Right atrium auricular region (tissue), 2 donors: ENCODE data around the gene RNF222. TPM values are rescaled to one million over a fixed set of nuclear protein-coding genes. Genes with fewer than 3 reads are reported as not detected.
A peak's percentile ranks its signal among the peaks of the same experiment; 100 is the strongest.
"Not testable (repeated sequence)": the region's sequence is repeated elsewhere in the genome, so short reads cannot be mapped to it uniquely, and the experiment has no call there.

Source experiments
- DNase-seq: peaks from one replicate; pipeline ENCODE4 v3.0.0-alpha.2; 2019; ENCODE audit warnings: low spot score
- H3K27ac ChIP-seq, 2 donors: fragments of 200-600 bp; sonication (generic); 1 replicate in 1 of 2; 2 replicates in 1 of 2; pipeline ENCODE4 v1.5.1; 2016 to 2019
- H3K27me3 ChIP-seq, 2 donors: fragments of 200-600 bp; sonication (generic); one replicate each; pipeline versions ENCODE4 v1.5.1 to v1.6.0; 2017 to 2019
- H3K36me3 ChIP-seq: fragments of 200-600 bp; sonication (generic); one replicate; pipeline ENCODE4 v1.5.1; 2016
- H3K4me1 ChIP-seq, 2 donors: fragments of 200-600 bp; sonication (generic); one replicate each; pipeline versions ENCODE4 v1.5.1 to v1.6.0; 2017 to 2019
- H3K4me3 ChIP-seq, 2 donors: fragments of 200-600 bp; sonication (generic); 1 replicate in 1 of 2; 2 replicates in 1 of 2; pipeline ENCODE4 v1.5.1; 2017 to 2019; ENCODE audit warnings: mild to moderate bottlenecking in 1 of 2, moderate library complexity in 1 of 2
- H3K9me3 ChIP-seq, 2 donors: fragments of 200-600 bp; sonication (generic); one replicate each; pipeline ENCODE4 v1.5.1; 2019
- total RNA-seq, 2 donors: library from RNA; depleted of rRNA; stranded (reverse); fragments of >200 nt; gene quantifications; one replicate each; pipeline ENCODE4 v1.1.0, GENCODE V29; 2016
- TF ChIP-seq, protein P1 (sequence below), 2 donors: fragments of 200-600 bp; sonication (generic); IDR thresholded peaks; one replicate each; pipeline ENCODE4 v1.5.1; 2019; ENCODE audit warnings: antibody characterized with exemption in 2 of 2

Gene RNF222
- total RNA-seq, 2 donors from 2014 or later: not detected

- peak; percentile 99 for DNase-seq
- H3K4me3 ChIP-seq: peak within 1 kb of the TSS; percentile 69 to 86
- H3K4me1 ChIP-seq: peaks cover 5 to 32% of the 10 kb centered on the region in 2 donors
- no peaks in the 10 kb centered on the region for H3K27me3 ChIP-seq
- H3K27ac ChIP-seq: peak within 1 kb of the TSS; percentile 88 to 89
- TF ChIP-seq, protein P1, sequence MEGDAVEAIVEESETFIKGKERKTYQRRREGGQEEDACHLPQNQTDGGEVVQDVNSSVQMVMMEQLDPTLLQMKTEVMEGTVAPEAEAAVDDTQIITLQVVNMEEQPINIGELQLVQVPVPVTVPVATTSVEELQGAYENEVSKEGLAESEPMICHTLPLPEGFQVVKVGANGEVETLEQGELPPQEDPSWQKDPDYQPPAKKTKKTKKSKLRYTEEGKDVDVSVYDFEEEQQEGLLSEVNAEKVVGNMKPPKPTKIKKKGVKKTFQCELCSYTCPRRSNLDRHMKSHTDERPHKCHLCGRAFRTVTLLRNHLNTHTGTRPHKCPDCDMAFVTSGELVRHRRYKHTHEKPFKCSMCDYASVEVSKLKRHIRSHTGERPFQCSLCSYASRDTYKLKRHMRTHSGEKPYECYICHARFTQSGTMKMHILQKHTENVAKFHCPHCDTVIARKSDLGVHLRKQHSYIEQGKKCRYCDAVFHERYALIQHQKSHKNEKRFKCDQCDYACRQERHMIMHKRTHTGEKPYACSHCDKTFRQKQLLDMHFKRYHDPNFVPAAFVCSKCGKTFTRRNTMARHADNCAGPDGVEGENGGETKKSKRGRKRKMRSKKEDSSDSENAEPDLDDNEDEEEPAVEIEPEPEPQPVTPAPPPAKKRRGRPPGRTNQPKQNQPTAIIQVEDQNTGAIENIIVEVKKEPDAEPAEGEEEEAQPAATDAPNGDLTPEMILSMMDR (IDR thresholded peaks at IDR 0.05): peak; percentile 97 to 99
- peaks cover 37% of the 10 kb centered on the region for H3K36me3 ChIP-seq
- H3K9me3 ChIP-seq: no peaks in the 10 kb centered on the region
These were observed 14.3 kb downstream of the RNF222 start, which contains the start of gene RPL26 for GRCh38 chr17:8383143-8383822. Gene RPL26 (minus strand): TSS chr17:8383193. CDS start chr17:8382310, 883 bp downstream.

DNA sequence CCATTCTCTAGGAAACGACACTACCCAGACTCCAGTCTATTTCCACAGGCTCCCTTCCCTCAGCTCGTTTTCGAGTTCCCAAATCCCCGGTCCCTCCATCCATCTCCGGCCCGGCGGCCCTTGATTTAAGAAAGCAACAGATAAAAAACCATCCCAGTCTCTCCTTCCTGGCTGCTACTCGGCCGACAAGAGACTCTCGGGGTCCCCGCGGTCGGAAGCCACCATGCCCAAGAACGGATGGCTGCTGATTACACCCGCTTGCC is 14.8 kb downstream of the RNF222 start:
- H3K27me3 ChIP-seq: no peaks in the 10 kb centered on the region
- peaks cover 5 to 32% of the 10 kb centered on the region in 2 donors for H3K4me1 ChIP-seq
- peaks cover 42% of the 10 kb centered on the region for H3K36me3 ChIP-seq
- TF ChIP-seq, protein P1 (IDR thresholded peaks at IDR 0.05): no peak
- H3K27ac ChIP-seq: peak overlapping the region; percentile 88 to 89
- H3K4me3 ChIP-seq: peak overlapping the region; percentile 69 to 86
- H3K9me3 ChIP-seq: no peaks in the 10 kb centered on the region
- no peak for DNase-seq

- Histone ChIP-seq H3K27ac (peak overlapping the region; percentile 88 to 89), H3K36me3 (peaks cover 47% of the 10 kb centered on the region), H3K27me3 (no peaks in the 10 kb centered on the region), H3K4me3 (peak overlapping the region; percentile 69 to 86), H3K4me1 (peaks cover 5 to 32% of the 10 kb centered on the region in 2 donors), H3K9me3 (no peaks in the 10 kb centered on the region)
- no peak for DNase-seq
- TF ChIP-seq, protein P1 (IDR thresholded peaks at IDR 0.05): no peak
These were observed 15.4 kb downstream of the RNF222 start for GRCh38 chr17:8382052-8382879.

GRCh38 chr17:8380049-8380448 is 17.6 kb downstream of the RNF222 start:
- Histone ChIP-seq H3K9me3 (no peaks in the 10 kb centered on the region), H3K36me3 (peaks cover 53% of the 10 kb centered on the region), H3K4me1 (peaks cover 9 to 41% of the 10 kb centered on the region in 2 donors), H3K27ac (no peak overlapping the region), H3K4me3 (no peak overlapping the region), H3K27me3 (no peaks in the 10 kb centered on the region)
- TF ChIP-seq, protein P1 (IDR thresholded peaks at IDR 0.05): no peak
- DNase-seq: no peak

DNA sequence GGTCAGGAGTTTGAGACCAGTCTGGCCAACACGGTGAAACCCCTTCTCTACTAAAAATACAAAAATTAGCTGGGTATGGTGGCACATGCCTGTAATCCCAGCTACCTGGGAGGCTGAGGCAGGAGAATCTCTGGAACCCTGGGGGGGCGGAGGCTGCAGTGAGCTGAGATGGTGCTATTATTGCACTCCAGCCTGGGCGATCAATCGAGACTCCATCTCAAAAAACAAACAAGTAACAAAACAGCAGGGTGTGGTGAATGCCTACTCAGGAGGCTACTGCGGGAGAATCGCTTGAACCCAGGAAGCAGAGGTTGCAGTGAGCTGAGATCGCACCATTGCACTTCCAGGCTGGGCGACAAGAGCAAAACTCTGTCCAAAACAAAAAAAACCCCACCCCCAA is 19.5 kb downstream of the RNF222 start:
- not testable (repeated sequence) for H3K4me3 ChIP-seq, H3K27me3 ChIP-seq, DNase-seq, H3K9me3 ChIP-seq, H3K27ac ChIP-seq
- Histone ChIP-seq H3K4me1 (peaks cover 9 to 39% of the 10 kb centered on the region in 2 donors), H3K36me3 (peaks cover 53% of the 10 kb centered on the region)

DNA sequence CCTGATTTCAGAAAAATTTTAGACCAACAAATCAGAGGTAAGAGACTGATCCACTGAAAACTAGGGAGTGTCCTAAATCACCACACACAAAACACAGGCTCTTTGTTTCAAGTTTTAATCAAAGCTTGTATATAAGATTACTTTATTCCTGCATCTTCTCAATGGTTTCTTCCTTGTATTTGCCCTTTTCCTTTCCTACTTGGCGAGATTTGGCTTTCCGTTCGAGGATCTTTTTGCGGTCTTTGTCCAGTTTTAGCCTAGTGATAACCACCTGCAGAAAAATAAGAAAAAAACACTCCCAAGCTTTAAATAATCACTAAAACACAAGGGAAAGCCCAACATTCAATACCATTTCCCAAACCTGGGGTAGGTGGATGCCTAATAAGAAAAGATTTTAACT is 20.2 kb downstream of the RNF222 start:
- peak overlapping the region; percentile 80 to 94 for H3K27ac ChIP-seq
- no peak overlapping the region for H3K4me3 ChIP-seq
- TF ChIP-seq, protein P1 (IDR thresholded peaks at IDR 0.05): no peak
- H3K4me1 ChIP-seq: peaks cover 9 to 39% of the 10 kb centered on the region in 2 donors
- no peaks in the 10 kb centered on the region for H3K9me3 ChIP-seq
- DNase-seq: no peak
- no peaks in the 10 kb centered on the region for H3K27me3 ChIP-seq
- H3K36me3 ChIP-seq: peaks cover 53% of the 10 kb centered on the region
